WTC11 (cell line): ENCODE measurements around the gene FBH1.

Source experiments
- CBFB ChIP-seq: sonication (generic); formaldehyde crosslinking; IDR thresholded peaks from 2 replicates; pipeline ENCODE4 v1.8.1; 2022; ENCODE audit warnings: mild to moderate bottlenecking, low read depth, missing genetic modification reagents
- ESRRA ChIP-seq: sonication (generic); formaldehyde crosslinking; IDR thresholded peaks from 2 replicates; pipeline ENCODE4 v1.8.1; 2022; ENCODE audit warnings: mild to moderate bottlenecking, missing genetic modification reagents, borderline replicate concordance
- IRF2 ChIP-seq: sonication (generic); formaldehyde crosslinking; IDR thresholded peaks from 2 replicates; pipeline ENCODE4 v1.8.0; 2022; ENCODE audit warnings: low read depth, missing genetic modification reagents, borderline replicate concordance
- RELA ChIP-seq: sonication (generic); formaldehyde crosslinking; IDR thresholded peaks from 2 replicates; pipeline ENCODE4 v1.8.1; 2022; ENCODE audit warnings: missing genetic modification reagents, mild to moderate bottlenecking, borderline replicate concordance
- TCF7 ChIP-seq: sonication (generic); formaldehyde crosslinking; IDR thresholded peaks from 2 replicates; pipeline ENCODE4 v1.8.0; 2022; ENCODE audit warnings: mild to moderate bottlenecking, low read depth, missing genetic modification reagents, moderate library complexity
- TF ChIP-seq, protein P1 (sequence below): fragments of 200-600 bp; IDR thresholded peaks from 2 replicates; pipeline ENCODE4 v1.8.0; 2022; ENCODE audit warnings: antibody characterized with exemption
- TF ChIP-seq, protein P2 (sequence below): sonication (generic); formaldehyde crosslinking; IDR thresholded peaks from 2 replicates; pipeline ENCODE4 v1.8.0; 2022; ENCODE audit warnings: mild to moderate bottlenecking, missing genetic modification reagents

DNA sequence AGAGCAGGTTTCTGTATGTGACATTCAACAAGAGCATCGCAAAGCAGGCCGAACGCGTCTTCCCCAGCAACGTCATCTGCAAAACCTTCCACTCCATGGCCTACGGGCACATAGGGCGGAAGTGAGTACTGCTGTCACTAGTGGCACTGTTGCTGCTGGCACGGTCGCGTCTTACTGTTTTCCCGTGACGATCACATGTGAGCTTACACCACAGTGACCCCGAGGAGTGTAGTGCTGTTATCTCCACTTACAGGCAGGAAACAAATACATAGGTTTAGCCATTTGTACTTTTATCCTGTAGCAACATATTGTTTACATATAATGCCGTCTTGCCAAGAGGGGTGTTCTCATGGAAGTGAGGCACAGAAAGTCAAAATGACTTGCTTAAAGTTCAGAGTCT is 25.4 kb downstream of the FBH1 start:
- TF ChIP-seq, protein P1, sequence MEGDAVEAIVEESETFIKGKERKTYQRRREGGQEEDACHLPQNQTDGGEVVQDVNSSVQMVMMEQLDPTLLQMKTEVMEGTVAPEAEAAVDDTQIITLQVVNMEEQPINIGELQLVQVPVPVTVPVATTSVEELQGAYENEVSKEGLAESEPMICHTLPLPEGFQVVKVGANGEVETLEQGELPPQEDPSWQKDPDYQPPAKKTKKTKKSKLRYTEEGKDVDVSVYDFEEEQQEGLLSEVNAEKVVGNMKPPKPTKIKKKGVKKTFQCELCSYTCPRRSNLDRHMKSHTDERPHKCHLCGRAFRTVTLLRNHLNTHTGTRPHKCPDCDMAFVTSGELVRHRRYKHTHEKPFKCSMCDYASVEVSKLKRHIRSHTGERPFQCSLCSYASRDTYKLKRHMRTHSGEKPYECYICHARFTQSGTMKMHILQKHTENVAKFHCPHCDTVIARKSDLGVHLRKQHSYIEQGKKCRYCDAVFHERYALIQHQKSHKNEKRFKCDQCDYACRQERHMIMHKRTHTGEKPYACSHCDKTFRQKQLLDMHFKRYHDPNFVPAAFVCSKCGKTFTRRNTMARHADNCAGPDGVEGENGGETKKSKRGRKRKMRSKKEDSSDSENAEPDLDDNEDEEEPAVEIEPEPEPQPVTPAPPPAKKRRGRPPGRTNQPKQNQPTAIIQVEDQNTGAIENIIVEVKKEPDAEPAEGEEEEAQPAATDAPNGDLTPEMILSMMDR = no peak
- TF ChIP-seq RELA (CRISPR knock-in tag) (no peak), IRF2 (CRISPR knock-in tag) (no peak), TCF7 (no peak), CBFB (CRISPR knock-in tag) (no peak), ESRRA (CRISPR knock-in tag) (no peak)
- TF ChIP-seq, protein P2, sequence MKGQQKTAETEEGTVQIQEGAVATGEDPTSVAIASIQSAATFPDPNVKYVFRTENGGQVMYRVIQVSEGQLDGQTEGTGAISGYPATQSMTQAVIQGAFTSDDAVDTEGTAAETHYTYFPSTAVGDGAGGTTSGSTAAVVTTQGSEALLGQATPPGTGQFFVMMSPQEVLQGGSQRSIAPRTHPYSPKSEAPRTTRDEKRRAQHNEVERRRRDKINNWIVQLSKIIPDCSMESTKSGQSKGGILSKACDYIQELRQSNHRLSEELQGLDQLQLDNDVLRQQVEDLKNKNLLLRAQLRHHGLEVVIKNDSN = no peak
